ENCODE data around the gene NAPG.
A peak's percentile ranks its signal among the peaks of the same experiment; 100 is the strongest.
"Not testable (repeated sequence)": the region's sequence is repeated elsewhere in the genome, so short reads cannot be mapped to it uniquely, and the experiment has no call there.

NAPG gene

DNA sequence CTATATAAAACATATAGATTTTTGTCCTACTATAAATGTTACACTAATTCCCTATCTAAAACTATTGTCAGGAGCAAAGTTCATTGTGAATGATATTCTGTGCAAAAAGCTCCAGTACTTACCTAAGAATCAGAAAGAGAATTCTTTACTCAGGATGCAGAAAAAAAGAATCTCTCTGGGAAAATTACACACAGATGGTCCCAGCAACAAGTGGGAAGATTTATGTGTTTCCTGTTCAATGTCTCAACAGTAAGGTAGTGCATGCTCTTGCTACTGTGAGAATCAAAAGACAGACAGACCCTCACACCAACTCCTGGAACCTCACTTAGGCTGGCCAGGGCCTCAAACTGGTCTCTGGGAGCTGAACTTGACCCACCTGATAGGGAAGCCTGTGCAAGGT is 11.2 kb upstream of the NAPG start:
- DNase-seq: no peak

DNA sequence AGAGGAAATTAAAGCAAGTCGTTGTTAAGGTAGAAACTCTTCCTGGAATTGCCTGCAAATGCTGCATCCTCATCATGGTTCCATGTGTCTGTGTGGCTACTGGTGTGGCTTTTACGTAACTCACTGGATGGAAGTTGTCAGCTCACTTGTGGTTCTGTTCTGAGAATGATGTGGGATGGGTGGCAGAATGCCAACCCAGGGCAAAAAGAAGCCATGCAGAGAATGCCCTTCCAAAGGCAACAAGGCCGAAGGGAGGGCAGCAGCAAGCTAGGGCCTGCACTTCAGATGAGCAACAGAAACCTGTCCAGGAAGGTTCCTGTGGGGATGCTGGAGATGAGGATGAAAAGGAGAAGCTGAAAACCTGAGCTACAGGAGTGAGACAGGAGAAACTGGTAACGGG is 10.4 kb upstream of the NAPG start:
- DNase-seq: no peak

DNA sequence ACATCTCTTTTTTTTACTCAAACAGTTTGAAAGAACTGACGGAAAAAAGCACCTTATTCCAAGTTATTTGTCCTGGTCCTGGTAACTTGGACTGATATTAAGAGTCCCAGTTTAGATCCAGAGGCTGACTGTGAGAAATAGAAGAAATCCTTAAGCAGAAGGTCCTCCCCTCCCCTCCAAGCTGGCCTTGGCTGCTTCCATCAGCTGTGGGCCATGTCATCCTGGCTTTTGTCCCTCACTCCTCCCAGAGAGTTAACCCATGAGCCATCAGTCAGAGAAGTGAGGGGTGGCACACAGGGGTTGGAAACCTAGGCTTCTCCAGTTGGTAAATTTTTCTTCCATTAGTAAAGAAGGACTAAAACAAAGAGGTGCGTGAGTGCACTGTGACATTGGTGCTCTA is 9.7 kb upstream of the NAPG start:
- no peak for DNase-seq

- no peak for DNase-seq
Observed at GRCh38 chr18:10518595-10519255, 7.1 kb upstream of the NAPG start.

DNA sequence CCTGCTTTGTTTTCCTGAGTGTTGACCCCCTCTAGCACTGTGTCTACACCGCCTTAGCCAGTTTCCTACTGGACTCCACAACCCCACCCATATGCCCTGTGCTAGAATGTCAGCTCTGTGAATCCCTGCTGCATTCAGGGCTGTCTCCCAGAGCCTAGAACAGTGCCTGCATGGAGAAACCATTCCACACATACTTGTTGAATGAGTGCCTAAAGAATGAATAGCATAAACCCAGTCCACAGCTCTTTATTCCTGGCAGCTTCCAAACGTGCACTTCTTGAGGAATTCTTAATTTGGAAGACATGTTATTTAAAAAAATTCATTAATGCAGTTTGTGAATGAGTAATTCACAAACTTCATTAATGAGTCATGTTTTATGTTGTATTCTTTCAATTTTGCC is 6.5 kb upstream of the NAPG start:
- no peak for DNase-seq

DNA sequence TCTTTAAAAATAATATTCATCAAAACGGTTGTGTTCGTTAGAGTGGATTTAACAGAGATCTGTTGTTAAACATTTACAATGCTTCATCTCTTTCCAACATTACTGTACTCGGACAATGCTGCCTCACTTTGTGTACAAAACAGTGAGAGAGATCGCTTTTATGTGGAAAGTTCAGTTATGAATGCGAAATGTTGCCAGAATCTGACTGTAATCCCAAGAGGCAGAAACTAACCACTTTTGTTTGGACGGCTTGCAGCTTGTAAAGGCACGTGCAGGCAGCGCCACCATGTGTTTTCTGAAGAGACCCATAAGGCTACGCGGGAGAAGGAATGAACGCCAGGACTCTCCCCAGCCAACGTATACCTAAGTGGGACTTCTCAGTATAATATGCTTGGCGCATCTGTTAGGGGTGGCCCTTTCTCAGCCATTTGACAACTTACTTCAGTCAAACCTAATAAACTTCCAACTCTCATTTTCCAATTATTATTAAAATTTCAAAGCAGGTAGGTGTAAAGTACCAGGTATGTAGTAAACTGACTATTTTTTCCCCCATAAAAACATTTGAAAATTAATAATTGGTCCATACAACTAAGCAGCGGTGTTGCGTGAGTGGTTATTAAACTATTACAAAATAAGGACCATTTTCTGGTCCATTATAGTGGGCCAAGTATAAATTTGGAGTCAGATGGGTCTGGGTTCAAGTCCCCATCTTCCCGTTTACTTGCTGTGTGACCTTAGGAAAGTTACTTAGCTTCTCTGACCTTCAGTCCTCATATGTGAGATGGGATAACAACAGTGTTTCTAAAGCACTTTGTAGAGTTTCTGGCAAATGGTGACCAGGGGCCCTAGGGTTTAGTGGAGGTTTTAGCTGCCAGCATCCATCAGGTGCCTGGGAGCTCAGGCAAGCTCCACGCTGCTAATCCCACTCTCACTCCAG is 5.6 kb upstream of the NAPG start:
- DNase-seq: peak; percentile 74

DNA sequence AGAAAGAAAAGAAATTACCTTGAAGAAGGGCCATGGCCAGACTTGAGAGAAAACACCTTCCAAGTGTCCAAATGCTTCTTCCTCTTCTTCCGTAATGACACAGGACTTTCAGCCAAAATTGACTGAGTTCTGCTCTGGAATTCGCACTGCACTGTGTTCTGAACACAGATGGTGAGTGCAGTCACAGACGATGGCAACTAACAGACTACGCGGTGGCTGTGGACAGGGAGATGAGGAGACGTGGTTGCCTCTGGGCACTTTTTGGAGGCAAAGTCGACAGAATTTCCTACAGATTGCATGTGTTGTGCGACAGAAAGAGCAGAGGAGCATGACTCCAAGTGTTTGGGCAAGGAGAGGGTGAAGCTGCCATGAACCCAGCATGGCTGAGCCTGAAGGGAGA is 4.3 kb upstream of the NAPG start:
- no peak for DNase-seq

GRCh38 chr18:10522574-10522973 is 3.3 kb upstream of the NAPG start:
- DNase-seq: no peak

DNA sequence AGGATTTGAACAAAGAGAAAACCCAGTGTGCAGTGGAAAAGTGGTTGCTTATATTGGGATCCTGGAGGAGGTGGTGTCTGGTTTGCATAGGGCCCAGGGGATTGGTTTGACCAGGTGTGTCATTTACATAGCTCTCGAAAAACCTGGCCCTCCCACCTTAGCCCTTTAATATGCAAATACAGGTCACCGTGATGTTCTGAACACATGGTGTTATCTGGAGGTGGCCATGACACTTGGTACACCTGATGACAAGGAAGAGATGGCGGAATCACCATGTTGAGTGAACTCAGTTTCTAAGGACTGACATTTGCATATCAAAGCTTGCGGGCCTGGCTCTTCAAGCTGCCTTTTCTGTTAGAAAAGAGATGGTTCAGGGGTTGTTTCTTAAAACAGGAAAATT is 2.3 kb upstream of the NAPG start:
- DNase-seq: no peak

GRCh38 chr18:10524507-10525370 is 1.1 kb upstream of the NAPG start:
- no peak for DNase-seq

GRCh38 chr18:10525371-10525691 is 496 bp upstream of the NAPG start:
- no peak for DNase-seq

- no peak for DNase-seq
Observed at GRCh38 chr18:10526561-10526949, 728 bp downstream of the NAPG start.

GRCh38 chr18:10528439-10528838 is 2.6 kb downstream of the NAPG start:
- DNase-seq: no peak

GRCh38 chr18:10530002-10530401 is 4.2 kb downstream of the NAPG start:
- DNase-seq: no peak

GRCh38 chr18:10530852-10531251 is 5.0 kb downstream of the NAPG start:
- DNase-seq: no peak

GRCh38 chr18:10533111-10533510 is 7.3 kb downstream of the NAPG start:
- no peak for DNase-seq

- no peak for DNase-seq
Observed at GRCh38 chr18:10536280-10536679, 10.5 kb downstream of the NAPG start.

DNA sequence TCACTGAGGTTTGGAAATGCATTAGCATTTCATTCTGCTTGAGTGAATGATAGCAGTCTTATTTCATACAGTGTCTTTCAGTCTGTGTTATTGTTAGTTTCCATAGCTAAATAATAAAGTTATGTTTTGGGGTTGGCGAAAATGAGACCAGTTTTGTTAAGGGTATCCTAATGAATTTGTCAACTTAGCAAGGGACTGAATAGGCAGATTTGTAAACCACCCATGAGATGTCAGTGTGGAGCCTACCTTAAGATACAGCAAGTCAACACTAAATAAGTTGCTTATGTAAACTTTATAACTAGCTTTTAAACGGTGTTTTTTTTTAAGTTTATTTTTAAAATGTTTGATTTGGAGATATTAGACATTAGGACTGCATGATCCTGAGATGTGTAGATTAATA is 11.9 kb downstream of the NAPG start:
- no peak for DNase-seq

GRCh38 chr18:10539124-10539523 is 13.3 kb downstream of the NAPG start:
- not testable (repeated sequence) for DNase-seq

DNA sequence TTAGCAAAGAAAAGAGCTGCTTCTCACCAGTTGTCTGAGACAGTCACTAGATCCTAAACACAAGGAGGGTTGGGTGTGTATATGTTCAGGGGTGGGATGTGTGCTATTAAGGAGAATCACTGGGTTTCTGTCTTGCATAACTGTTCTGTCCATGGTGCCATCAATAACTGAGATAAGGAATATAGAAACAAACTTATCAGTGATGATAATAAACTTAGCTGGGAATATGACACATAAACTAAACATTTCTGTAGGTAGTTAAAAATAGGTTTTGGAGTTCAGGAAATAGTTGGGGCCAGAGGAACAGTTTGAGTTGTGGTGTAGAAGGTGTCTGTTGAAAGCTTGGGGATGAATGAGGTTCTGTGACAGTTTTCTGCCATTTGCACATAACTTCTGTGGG is 17.4 kb downstream of the NAPG start:
- no peak for DNase-seq

GRCh38 chr18:10544093-10544748 is 18.4 kb downstream of the NAPG start:
- no peak for DNase-seq

- DNase-seq: no peak
Observed at GRCh38 chr18:10546557-10547300, 20.9 kb downstream of the NAPG start.

All from activated CD8-positive, alpha-beta memory T cell treated with anti-CD3 and anti-CD28 coated beads for 24 hours (primary cell).